ENCODE results near the gene C4orf50. TPM values are rescaled to one million over a fixed set of nuclear protein-coding genes. Genes with fewer than 3 reads are reported as not detected.

The C4orf50 gene
- total and polyA plus RNA-seq, 2 of the 8 experiments (the other 6 are each of a cell fraction or from before 2014, with no cell fraction given): 0.08 to 0.22 TPM

DNA sequence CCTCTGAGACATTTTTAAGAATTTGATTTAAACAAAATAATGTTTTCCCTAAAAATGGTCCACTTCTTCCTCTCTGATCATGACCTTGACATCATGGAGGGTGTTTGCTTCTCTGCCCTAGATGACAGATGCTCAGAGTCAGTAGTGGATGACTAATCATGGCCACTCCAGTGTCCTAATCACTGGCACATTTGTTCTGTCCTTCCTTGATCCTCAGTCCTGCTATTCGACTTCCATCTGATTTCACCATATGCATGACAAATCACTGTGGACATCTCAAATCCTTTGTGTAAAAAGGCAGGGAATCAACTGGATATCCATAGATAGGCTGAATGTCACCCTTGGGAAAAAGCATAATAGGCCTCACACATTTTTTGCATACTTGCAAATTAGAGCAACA lies 134.3 kb downstream of the C4orf50 start:
- Histone ChIP-seq H3K4me3 (ENCODE audit: extremely low read depth in 1 of 4, insufficient read depth in 2 of 4, low read depth in 3 of 4, low read length in 4 of 4) (no peak overlapping the region), H3K14ac (ENCODE audit: insufficient read length) (no peak overlapping the region), H4K5ac (ENCODE audit: insufficient read length, low read depth, low read length) (no peak overlapping the region), H2BK5ac (ENCODE audit: low read depth, low read length) (no peak overlapping the region), H3K23me2 (ENCODE audit: low read depth, low read length) (peaks cover 11% of the 10 kb centered on the region; the same call in 1 of the 2 replicates), H2BK20ac (ENCODE audit: low read length) (no peak overlapping the region), H2BK15ac (ENCODE audit: low read length) (no peak overlapping the region), H2AK5ac (ENCODE audit: low read depth, low read length) (no peak overlapping the region), H3K23ac (ENCODE audit: insufficient read length) (no peak overlapping the region), H3K27ac (ENCODE audit: low read depth, low read length) (no peak overlapping the region), H3K79me1 (ENCODE audit: low read depth, low read length) (peaks cover 25% of the 10 kb centered on the region), H2AFZ (ENCODE audit: low read length) (no peak overlapping the region), H3K4me2 (ENCODE audit: insufficient read depth in 1 of 2, low read depth in 2 of 2, low read length in 2 of 2) (no peak overlapping the region), H4K8ac (ENCODE audit: extremely low read depth, insufficient read depth, low read length) (no peak overlapping the region), H3K56ac (replicated peaks; ENCODE audit: insufficient read length, low read depth, low read length) (no peak overlapping the region), H4K91ac (replicated peaks; ENCODE audit: insufficient read length, low read length) (no peak overlapping the region), H3K36me3 (ENCODE audit: control insufficient read depth in 2 of 4, insufficient read depth in 4 of 4, low read length in 3 of 4) (no peaks in the 10 kb centered on the region), H2BK120ac (replicated peaks; ENCODE audit: low read depth, low read length) (no peak overlapping the region), H2BK12ac (ENCODE audit: low read depth, low read length) (no peak overlapping the region), H3K9ac (replicated peaks in 1 of 4; ENCODE audit: extremely low read depth in 1 of 4, low read depth in 3 of 4, low read length in 3 of 4) (no peak overlapping the region), H3K18ac (ENCODE audit: extremely low read depth, low read length) (no peak overlapping the region), H3K9me3 (ENCODE audit: insufficient read depth in 2 of 2, low read depth in 1 of 2, low read length in 1 of 2) (no peaks in the 10 kb centered on the region), H3K27me3 (replicated peaks in 1 of 4; ENCODE audit: control insufficient read depth in 3 of 4, extremely low read depth in 1 of 4, insufficient read depth in 3 of 4, low read length in 3 of 4) (peaks cover 0 to 2% (median 1%) of the 10 kb centered on the region in 4 experiments; a peak in 4 of 7 replicates), H4K20me1 (replicated peaks in 1 of 2; ENCODE audit: control insufficient read depth in 1 of 2, insufficient read depth in 2 of 2, low read length in 2 of 2) (peaks cover 54 to 63% of the 10 kb centered on the region in 2 experiments), H3K4me1 (replicated peaks in 1 of 4; ENCODE audit: control insufficient read depth in 3 of 4, insufficient read depth in 4 of 4, low read length in 3 of 4) (peaks cover 5 to 16% (median 10%) of the 10 kb centered on the region in 4 experiments), H3K4ac (replicated peaks; ENCODE audit: insufficient read length, low read depth, low read length) (no peak overlapping the region), H3K79me2 (ENCODE audit: control insufficient read depth in 1 of 2, insufficient read depth in 2 of 2, low read length in 2 of 2) (peaks cover 15 to 84% of the 10 kb centered on the region in 2 experiments)
- no peak for FAIRE-seq
- DNase-seq (ENCODE audit: low read depth in 1 of 2, low spot score in 2 of 2): no peak
- WGBS, 2 experiments (ENCODE audit: extremely low coverage in 1 of 2, insufficient coverage in 1 of 2, insufficient read length in 1 of 2, insufficient replicate concordance in 2 of 2, low coverage in 1 of 2, low lambda C conversion rate in 2 of 2, missing lambda C conversion rate in 1 of 2): 89% methylated on average over 1 of the region's 1 CpG; no CpG with 5 or more reads in 1 of the 2 experiments
- TF ChIP-seq NRF1 (IDR thresholded peaks at IDR 0.05; ENCODE audit: low read depth, low read length) (no peak), SRF (IDR thresholded peaks at IDR 0.05; ENCODE audit: low read depth, low read length) (no peak), RAD21 (IDR thresholded peaks at IDR 0.05 in 1 of 2, conservative IDR thresholded peaks at IDR 0.05 in 1 of 2; ENCODE audit: low read depth in 2 of 2, low read length in 2 of 2) (no peak), ZNF274 (IDR thresholded peaks at IDR 0.05; ENCODE audit: borderline replicate concordance, extremely low read depth, low read length) (no peak), SIRT6 (IDR thresholded peaks at IDR 0.05; ENCODE audit: low read length) (no peak), SP4 (IDR thresholded peaks at IDR 0.05; ENCODE audit: low read length) (no peak), KDM1A (IDR thresholded peaks at IDR 0.05; ENCODE audit: borderline replicate concordance, low read length) (no peak), KDM5A (IDR thresholded peaks at IDR 0.05; ENCODE audit: low read length) (no peak), RFX5 (IDR thresholded peaks at IDR 0.05; ENCODE audit: borderline replicate concordance, low read depth, low read length) (no peak), JUND (IDR thresholded peaks at IDR 0.05; ENCODE audit: low read length) (no peak)
- CTCF ChIA-PET (ENCODE audit: partially characterized antibody): interaction anchor here (0.9 kb wide), 1 partner anchor 21 kb away, joined by 4 read pairs; no protein-coding TSS in a partner anchor
- POLR2A ChIA-PET (ENCODE audit: partially characterized antibody): interaction anchor here (0.8 to 1.3 kb wide), 2 partner anchors 8 to 57 kb away, joined by 3 read pairs; no protein-coding TSS in a partner anchor

Data from H1 (cell line).